C4-2B (cell line): ENCODE data around the gene TMEM150A.

Experiments used
- H3K27ac ChIP-seq: fragments of 450-650 bp; 2 replicates; pipeline ENCODE4 v1.5.1; 2017
- CTCF ChIP-seq: fragments of 450-650 bp; conservative IDR thresholded peaks from 2 replicates; pipeline ENCODE4 v1.5.1; 2017; ENCODE audit warnings: mild to moderate bottlenecking
- ZFX ChIP-seq: fragments of 450-650 bp; IDR thresholded peaks from 2 replicates; pipeline ENCODE4 v1.6.1; 2017

The TMEM150A gene

GRCh38 chr2:85575739-85576138 is 26.8 kb downstream of the TMEM150A start:
- TF ChIP-seq ZFX = no peak
- TF ChIP-seq CTCF = no peak
- peak overlapping the region; percentile 73 for H3K27ac ChIP-seq

- TF ChIP-seq ZFX = no peak
- TF ChIP-seq CTCF = no peak
- H3K27ac ChIP-seq = no peak overlapping the region
These were observed 36.2 kb downstream of the TMEM150A start for GRCh38 chr2:85566265-85566664.

GRCh38 chr2:85564144-85564563 is 38.3 kb downstream of the TMEM150A start:
- no peak overlapping the region for H3K27ac ChIP-seq
- TF ChIP-seq ZFX (no peak), CTCF (no peak)

- TF ChIP-seq CTCF = no peak
- peak; percentile 17; the same call in 1 of the 2 replicates for TF ChIP-seq ZFX
- peak within 1 kb of the TSS; percentile 84 for H3K27ac ChIP-seq
These were observed 41.0 kb downstream of the TMEM150A start, which contains the start of gene GGCX for GRCh38 chr2:85561280-85562212. Gene GGCX (minus strand): TSS chr2:85561493. CDS start chr2:85561428, 65 bp downstream.

GRCh38 chr2:85560812-85561279 is 41.7 kb downstream of the TMEM150A start:
- TF ChIP-seq ZFX (no peak), CTCF (no peak)
- H3K27ac ChIP-seq = peak overlapping the region; percentile 84

- H3K27ac ChIP-seq = peak overlapping the region; percentile 84
These were observed 42.1 kb downstream of the TMEM150A start for GRCh38 chr2:85560403-85560726.

- no peak overlapping the region for H3K27ac ChIP-seq
- TF ChIP-seq CTCF (no peak), ZFX (no peak)
These were observed 44.3 kb downstream of the TMEM150A start for GRCh38 chr2:85558160-85558559.
